Stimulated activated naive CD4-positive, alpha-beta T cell (primary cell): Measurements from ENCODE around the gene HPDL.

ENCODE experiments used
- DNase-seq, 6 experiments: peaks; one replicate each; lab custom pipeline; 2025; lab: John Stamatoyannopoulos, UW

The HPDL gene

DNA sequence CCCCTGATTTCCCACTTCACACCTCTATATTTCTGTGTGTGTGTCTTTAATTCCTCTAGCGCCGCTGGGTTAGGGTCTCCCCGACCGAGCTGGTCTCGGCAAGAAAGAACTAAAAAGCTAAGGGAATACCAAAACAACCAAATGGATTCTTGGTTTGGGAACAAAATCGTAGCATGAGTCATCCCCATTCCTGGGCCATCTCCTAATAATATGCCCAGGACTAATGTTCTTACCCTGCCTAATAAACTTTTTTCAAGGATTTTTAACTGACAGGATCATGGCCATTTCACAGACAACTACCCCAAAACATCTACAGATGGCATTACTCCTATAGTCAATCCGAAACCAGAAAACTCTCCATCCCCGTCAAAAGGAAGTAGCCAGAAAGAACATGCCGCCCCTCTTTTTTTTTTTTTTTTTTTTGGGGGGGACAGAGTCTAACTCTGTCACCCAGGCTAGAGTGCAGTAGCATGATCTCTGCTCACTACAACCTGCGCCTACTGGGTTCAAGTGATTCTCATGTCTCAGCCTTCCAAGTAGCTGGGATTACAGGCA lies 4.1 kb upstream of the HPDL start:
- DNase-seq: no peak

- DNase-seq: no peak
Observed at GRCh38 chr1:45325851-45326506, 716 bp upstream of the HPDL start.

DNA sequence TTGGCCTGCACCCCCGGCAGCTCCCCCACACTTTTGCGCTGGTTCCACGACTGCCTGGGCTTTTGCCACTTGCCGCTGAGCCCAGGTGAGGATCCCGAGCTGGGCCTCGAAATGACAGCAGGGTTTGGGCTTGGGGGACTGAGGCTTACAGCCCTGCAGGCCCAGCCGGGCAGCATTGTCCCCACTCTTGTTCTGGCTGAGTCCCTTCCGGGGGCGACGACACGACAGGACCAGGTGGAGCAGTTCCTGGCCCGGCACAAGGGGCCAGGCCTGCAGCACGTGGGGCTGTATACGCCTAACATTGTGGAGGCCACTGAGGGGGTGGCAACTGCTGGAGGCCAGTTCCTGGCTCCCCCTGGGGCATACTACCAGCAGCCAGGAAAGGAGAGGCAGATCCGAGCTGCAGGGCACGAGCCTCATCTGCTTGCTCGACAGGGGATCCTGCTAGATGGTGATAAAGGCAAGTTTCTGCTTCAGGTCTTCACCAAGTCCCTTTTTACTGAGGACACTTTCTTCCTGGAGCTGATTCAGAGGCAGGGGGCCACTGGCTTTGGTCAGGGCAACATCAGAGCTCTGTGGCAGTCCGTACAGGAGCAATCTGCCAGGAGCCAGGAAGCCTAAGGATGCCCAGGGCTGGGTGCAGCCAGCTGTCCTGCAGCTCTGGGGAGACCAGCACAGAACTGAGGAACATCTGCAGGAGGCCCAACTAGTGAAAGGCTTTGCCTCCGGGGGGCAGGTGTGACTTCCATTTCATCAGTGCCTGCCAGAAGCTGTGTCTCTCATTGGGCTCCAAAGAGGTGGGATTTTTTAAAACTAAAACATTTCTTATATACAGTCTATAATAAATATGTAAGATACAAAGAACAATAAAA lies 1.2 kb downstream of the HPDL start:
- no peak for DNase-seq

- DNase-seq: no peak
Observed at GRCh38 chr1:45328680-45329079, 2.0 kb downstream of the HPDL start.

GRCh38 chr1:45329445-45329844 lies 2.8 kb downstream of the HPDL start:
- DNase-seq: no peak

- no peak for DNase-seq
Observed at GRCh38 chr1:45331436-45332345, 5.0 kb downstream of the HPDL start.

DNA sequence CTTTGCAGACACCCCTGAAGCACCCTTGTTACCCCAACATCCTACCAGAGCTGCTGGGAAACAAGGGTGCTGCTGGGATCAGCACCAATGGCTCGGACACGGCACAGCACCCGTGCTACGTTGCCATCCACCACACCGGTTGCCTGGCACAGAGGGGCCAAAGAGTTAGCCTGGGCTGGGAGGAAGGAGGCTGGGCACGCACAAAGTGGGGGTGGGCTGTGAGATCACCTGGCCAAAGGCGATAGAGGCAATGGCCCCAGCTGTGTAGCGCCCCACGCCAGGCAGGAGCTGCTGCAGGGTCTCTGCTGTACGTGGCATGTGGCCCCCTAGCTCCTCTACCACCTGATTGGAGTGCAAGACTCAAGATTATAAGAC lies 5.6 kb downstream of the HPDL start:
- DNase-seq: no peak

DNA sequence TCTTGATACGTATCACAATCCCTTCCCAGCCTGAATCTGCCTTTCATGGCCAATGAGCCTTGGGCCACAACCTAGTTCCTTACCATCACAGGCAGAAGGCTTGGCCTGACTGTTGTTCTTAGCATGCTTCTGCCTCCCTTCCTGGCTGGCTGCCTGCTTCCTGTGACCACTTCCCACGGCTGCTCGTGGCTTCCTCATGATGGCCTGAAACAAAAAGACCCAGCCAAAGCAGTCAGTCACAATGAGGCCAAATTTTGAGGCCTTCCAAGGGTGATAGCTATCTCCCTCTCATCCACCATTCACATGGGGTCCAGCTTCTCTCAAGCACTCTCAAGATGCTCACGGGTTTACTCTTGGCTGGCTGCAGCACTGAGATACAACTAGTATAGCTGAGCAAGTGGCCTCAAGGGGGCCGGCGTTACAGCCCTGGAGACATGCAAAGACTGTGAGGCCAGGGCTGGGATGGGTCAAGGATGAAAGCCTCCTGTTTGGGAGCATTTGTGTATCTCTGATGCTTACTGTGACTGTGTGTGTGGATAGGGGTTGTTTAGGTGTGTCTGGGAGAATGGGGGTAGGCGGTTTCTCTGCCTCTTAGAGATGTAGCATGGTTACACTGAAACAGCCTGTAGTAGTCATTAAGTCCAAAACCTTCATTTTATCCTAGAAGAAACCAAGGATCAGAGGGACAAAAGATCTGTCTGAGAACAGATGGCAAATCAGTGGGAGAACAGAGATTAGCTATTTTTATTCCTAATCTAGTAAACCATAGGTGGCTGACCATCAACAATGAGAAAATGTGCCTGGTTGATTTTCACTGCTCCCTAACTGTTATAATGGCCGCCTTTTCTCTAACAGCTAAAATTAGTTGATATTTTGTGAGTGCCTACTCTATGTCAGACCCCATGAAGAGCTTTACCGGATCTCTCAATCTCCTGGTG lies 7.9 kb downstream of the HPDL start:
- no peak for DNase-seq

- no peak for DNase-seq
Observed at GRCh38 chr1:45335855-45336324, 9.2 kb downstream of the HPDL start.

- DNase-seq: no peak
Observed at GRCh38 chr1:45337630-45338325, 11.1 kb downstream of the HPDL start.

DNA sequence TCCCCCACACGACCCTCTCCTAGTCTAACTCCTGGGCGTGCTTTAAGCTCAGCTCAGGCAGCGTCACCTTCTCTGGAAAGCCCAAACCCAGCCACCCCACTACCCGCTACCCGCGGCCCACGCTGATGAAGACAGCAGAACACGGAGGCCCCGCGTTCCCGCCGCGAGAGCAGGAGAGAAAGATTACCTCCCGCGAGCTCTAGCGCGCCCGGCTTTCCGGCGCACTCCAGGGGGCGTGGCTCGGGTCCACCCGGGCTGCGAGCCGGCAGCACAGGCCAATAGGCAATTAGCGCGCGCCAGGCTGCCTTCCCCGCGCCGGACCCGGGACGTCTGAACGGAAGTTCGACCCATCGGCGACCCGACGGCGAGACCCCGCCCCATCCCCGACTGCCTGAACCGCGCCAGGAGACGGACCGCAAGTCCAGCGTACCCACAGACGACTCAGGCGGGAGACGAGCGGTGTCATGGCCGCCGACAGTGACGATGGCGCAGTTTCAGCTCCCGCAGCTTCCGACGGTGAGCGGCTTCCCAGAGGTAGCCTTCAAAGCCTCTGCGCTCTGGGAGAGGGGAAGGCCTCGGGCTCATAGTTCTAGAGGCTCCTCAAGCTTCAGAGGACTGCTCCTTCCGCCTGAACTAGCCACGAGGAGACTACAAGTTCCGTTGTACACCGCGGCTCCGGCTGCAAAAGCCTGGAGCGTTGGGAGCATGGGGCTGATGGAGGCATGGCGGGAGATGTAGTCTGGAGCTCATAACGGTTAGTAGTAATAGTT lies 13.3 kb downstream of the HPDL start, which contains the start of the genes MUTYH and TOE1:
Gene MUTYH (minus strand): TSS at position 652 of the 770 bp plus-strand sequence. CDS start 5,935 bp downstream, outside the sequence.
Gene TOE1 (plus strand): TSS at position 382 of the 770 bp plus-strand sequence. CDS start 83 bp downstream, at position 465.
- peak; percentile 79 to 96 (median 86) for DNase-seq

- peak in 1 of 6 experiments; percentile 27 for DNase-seq
Observed at GRCh38 chr1:45340816-45341466, 14.2 kb downstream of the HPDL start.

DNA sequence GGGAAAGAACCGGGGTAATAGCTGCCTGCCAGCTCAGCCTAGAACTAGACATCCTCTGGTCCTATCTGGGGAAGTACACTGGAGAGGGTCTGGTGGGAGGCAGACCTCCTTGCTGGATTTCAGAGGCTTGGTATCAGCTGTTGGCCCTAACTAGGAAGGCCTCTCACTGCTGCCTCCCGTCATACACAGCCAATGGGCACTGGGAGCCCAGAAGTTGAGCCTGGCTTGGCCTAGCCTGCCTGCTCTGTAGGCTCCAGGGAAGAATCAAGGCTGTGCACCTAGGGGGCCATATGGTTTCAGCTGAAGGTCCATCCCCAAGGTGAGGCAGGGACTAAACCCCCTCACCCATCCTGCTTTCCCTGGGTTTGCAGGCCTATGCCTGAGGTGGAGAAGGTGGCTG lies 17.8 kb downstream of the HPDL start:
- no peak for DNase-seq

GRCh38 chr1:45345014-45345413 lies 18.3 kb downstream of the HPDL start:
- no peak for DNase-seq

GRCh38 chr1:45346473-45346872 lies 19.8 kb downstream of the HPDL start:
- DNase-seq: no peak

DNA sequence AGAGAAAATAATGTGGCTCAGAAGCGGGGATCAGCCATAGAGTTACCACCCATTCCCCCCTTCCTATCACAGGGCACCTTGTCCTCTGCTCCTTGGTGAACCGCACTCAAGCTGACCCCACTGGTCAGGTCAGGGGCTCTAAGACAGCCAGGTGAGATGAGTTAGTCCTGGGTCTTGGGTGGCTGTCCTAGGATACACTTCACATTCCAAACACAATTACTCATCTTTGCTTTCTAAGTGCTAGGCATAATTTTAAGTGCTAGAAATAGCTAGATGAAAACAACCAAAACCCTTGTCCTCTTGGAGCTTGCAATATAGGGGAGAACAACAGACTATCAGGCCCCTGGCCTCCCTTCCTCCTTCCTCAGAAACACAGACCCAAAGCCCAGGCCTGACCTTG lies 21.3 kb downstream of the HPDL start:
- no peak for DNase-seq

- no peak for DNase-seq
Observed at GRCh38 chr1:45348609-45348965, 21.9 kb downstream of the HPDL start.

- no peak for DNase-seq
Observed at GRCh38 chr1:45348966-45349677, 22.4 kb downstream of the HPDL start.
